HG03575 (cell line): Measurements from ENCODE around the gene DGKQ.
"Not testable (repeated sequence)": the region's sequence is repeated elsewhere in the genome, so short reads cannot be mapped to it uniquely, and the experiment has no call there.

Experiments
- ATAC-seq: cut with Tn5 transposase; IDR thresholded peaks from one replicate; pipeline ENCODE4 v1.9.1; 2021; ENCODE audit not compliant: unreplicated experiment, insufficient number of reproducible peaks, low FRiP score; ENCODE audit errors: extremely low read depth

DGKQ gene

DNA sequence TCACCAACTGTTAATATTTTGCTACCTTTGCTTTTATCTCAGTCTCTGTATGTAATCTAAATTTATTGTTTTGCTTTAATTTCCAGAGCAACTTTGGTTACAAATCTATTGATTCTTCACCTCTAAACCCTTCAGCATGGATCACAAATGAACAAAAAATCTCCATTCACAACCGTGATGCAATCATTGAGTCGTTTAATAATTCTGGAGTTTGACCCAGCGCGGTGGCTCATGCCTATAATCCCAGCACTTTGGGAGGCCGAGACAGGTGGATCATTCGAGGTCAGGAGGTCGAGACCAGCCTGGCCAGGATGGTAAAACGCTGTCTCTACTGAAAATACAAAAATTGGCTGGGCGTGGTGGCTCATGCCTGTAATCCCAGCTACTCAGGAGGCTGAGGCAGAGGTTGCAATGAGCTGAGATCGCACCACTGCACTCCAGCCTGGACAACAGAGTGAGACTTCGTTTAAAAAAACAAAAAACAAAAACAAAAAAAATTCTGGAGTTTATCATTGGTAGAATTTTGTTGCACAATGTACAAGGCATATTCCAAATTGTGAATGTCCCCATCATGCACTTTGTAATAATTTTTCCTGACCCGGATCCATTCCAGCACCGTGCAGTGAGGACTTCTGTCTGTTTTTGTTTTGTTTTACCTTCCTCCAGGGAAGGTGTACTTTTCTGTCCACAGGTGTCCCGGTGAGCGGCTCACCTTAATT lies 11.1 kb upstream of the DGKQ start:
- no peak for ATAC-seq

- no peak for ATAC-seq
These were observed 9.4 kb upstream of the DGKQ start for GRCh38 chr4:982814-983213.

DNA sequence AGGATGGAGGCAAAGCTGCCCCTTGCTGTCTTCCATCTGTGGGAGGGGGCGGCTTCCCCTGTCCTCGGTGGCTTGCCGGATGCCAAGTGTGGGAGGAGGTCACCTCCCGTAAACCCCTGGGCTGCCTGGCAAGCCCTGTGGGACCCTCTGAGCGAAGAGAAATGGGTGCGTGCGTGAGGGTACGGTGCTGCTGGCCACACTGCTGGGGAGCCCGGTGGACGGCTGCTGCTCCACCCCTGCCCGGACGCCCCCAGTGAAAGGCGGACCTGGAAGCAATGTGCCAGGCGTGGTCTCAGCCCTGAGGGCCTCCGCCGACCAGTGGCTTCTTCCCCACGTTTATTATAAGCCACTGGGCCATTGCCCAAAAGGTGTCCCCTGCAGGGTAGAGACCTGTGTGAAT lies 8.9 kb upstream of the DGKQ start:
- no peak for ATAC-seq

DNA sequence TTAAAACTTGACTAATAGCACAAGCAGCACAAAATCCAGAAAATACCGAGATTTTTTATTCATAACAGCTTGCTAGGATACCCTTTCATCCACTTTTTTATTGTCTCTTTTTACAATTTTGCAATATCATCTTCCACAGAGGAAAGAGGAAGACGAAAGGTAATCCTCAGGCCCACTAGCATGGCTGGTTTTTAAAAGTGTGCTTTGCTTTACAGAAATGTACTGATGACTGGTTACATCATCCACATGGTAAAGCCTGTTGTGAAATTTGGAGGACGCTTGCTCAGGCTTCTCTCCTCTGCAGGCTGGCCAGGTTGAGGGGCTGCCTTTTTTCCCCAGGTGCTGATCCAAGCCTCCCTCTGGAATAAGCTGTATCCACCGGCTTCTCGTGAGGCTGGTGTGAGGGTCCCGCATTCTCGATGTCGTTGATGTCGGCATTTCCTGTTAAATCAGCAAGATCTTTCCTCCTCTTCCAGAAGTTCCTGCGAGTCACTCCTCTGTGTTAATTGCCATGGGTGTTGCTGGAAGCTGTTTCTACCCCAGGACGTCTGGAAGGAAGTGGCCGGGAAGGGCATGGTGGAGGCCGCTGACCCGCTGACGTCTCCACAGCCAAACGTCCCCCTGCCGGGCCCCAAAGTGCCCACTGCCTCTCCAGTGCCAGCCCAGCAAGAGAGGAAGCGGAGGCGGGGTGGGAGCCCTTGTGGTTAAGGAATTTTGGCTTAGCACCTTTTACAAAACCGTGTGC lies 5.8 kb upstream of the DGKQ start:
- ATAC-seq = no peak

- ATAC-seq = not testable (repeated sequence)
These were observed 2.6 kb upstream of the DGKQ start for GRCh38 chr4:976016-976415.

DNA sequence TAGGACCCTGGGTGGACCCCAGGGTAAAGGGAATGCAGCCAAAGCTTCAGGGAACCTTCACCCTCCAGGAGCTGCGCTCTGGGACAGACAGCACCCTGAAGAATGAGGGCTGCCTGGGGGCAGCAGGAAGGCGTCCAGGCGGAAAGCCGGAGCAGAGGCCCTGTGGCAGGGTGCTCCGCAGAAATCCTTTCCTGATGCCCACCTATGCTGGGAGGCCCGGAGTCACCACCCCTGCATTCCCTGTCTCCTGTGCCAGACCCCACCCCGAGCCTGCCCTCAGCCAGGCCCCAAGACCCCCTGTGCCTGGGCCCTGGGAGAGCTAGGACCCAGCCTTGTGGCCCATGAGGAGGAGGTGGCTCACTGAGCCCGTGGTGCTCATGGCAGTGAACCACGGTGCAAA lies 1.3 kb upstream of the DGKQ start:
- ATAC-seq = no peak

DNA sequence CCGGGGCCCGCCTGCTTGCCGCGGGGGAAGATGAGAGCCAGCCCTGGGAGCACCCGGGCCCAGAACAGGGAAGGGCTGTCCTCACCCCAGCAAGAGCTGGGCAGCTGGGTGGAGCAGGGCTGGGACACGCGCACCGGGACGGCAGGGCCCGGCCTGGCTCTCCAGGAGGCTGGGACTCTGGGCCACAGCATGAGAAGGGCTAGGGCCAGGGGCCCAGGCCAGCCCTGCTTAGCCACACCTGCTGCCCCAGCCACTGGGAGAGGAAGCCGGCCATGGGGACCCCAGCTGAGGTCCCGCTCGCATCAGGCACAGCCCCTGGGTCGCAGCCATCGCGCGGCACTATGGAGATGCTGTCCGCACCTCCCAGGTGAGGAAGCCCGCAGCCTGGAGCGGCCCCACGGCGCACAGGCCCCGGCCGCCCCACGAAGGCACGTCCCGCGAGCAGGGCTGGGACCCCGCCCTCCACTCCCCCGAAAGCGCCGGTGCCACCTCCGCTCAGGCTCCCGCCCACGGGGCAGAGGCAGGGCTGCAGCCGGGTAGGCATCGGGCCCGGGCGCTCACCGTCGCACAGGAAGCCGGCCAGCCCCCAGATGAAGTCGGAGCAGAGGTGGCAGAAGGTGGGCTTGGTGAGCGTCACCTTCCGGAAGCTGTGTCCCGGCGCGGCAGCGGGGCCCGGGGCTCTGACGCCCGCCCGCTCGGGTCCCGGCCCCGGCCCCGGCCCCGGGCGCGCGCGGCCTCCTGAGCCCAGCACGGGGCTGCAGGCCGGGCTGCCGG lies 531 bp downstream of the DGKQ start:
- no peak for ATAC-seq

- no peak for ATAC-seq
These were observed 1.5 kb downstream of the DGKQ start for GRCh38 chr4:971666-972500.

DNA sequence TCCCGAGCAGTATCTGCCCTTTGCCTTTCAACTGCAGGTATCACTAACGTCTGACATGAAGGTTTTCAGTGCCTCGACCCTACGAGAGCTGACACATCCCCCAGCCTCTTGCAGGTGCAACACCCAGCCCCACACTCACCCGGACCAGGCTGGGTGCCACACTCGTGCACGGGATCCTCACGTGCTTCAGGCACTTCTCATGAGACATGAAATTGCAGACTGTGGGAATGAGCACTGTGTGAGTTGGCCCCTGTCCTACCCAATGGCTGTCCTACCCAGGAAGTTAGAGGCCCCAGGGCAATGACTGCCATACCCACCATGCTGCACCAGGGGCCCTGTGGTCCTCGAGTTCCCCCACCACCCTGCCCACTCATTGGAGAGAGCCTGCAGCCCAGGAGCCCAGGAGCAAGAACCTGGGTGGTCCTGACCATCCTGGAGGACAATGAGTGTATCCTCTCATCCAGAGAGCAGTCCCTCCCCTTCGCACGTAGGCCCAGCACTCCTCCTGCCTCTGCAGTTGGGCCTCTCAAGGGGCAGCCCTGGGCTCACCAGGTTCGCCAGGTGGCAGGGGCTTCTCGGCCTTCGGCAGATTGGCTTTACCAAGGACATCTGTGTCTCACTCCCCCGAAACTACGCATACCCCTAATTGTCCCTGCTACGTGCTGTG lies 2.4 kb downstream of the DGKQ start:
- ATAC-seq = no peak

DNA sequence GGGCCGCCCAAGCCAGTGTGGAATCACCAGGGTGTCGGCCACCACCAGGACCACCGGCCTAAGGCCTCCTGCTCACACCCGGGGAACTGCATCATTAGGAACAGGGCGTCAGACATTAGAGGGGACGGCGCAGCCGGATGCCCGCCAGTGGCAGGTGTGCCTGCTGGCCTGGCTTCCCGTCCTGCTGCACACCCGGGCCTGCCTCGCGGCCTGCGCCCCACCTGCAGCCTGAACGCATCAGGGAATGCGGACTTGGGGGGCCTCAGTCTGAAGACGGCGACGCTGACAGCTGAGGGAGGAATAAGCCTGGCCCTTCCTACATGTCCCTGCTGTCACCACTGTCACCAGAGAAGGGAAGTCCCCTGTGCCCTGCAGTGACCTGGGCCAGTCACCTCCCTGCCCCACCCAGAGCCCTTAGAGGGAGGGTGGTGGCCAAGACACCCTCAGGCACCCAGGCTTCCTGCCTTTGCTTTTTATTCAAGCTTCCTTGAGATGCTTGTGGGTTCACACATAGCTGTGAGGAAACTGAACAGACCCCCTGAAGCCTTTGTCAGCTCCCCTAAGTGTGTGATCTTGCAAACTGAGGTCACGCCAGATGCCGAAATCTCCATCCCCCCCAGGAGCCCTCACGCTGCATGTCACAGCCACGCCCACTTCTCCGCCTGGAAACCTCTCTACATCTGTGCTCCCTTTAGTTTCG lies 3.2 kb downstream of the DGKQ start:
- ATAC-seq = no peak

GRCh38 chr4:968621-969394 lies 4.6 kb downstream of the DGKQ start:
- no peak for ATAC-seq

- no peak for ATAC-seq
These were observed 5.1 kb downstream of the DGKQ start for GRCh38 chr4:968221-968620.

GRCh38 chr4:967113-968104 lies 6.0 kb downstream of the DGKQ start:
- ATAC-seq = no peak

DNA sequence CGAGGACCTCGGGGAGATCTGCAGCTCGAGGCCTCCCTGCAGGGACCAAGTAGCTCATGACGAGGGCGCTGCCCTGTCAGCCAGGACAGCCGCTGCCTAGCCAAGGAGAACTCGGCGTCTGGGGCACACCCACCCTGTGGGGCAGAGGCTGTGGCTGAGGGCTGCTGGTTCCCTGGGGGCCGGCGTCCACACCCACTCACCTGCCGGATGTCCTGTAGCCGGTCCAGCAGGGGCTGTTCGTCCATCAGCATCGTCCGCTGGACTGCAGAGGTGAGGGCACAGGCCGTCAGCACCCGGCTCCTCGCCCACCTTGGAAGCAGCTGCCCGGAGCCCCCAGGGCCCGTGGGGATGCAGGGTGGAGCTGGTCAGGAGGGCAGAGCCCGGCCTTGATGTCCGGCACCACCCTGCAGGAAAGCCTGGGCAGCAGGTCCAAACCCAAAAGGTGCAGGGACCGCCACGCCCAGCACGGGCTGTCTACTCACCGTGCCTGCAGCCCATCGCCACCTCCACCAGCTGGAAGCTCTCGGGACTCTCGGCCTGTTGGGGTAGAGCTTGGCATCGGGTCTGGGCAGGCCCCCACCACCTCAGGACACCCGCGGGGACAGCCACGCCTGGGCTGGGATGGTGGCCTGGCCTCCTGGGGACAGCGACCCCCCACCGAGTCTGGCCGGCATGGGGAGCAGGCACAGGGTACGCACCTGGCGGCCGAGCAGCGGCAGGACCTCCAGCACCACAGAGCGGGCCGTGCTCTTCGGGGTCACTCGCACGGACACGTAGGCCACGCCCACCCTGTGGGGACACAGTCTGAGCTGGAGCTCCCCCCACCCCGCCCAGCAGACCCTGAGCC lies 6.9 kb downstream of the DGKQ start:
- ATAC-seq = no peak

- no peak for ATAC-seq
These were observed 7.6 kb downstream of the DGKQ start for GRCh38 chr4:965766-966134.
